ENCODE data around the gene SLC25A4. TPM values are rescaled to one million over a fixed set of nuclear protein-coding genes. Genes with fewer than 3 reads are reported as not detected.
"Not testable (repeated sequence)": the region's sequence is repeated elsewhere in the genome, so short reads cannot be mapped to it uniquely, and the experiment has no call there.

The SLC25A4 gene
- total and polyA plus RNA-seq, 2 of the 13 experiments (the other 11 are each of a cell fraction or from before 2014, with no cell fraction given) = 30.3 to 42.1 TPM

GRCh38 chr4:185196437-185196836, 53.4 kb downstream of the SLC25A4 start:
- in situ Hi-C loops (cut with HindIII; ENCODE audit: extremely low pct_ligation_motif_present, low pct_unique_long_range_greater_than_20kb) = no loop called here
- 98% methylated on average over 2 of the region's 2 CpGs for whole genome bisulfite sequencing (ENCODE audit: low lambda C conversion rate)
- POLR2A ChIA-PET = interaction anchor here (1.4 kb wide), 1 partner anchor 13 kb away, joined by 3 read pairs; no protein-coding TSS in a partner anchor
- Histone ChIP-seq H3K36me3 (replicated peaks in 1 of 2; ENCODE audit: control insufficient read depth in 1 of 2, insufficient read depth in 2 of 2, low read length in 2 of 2) (peaks cover 0 to 5% of the 10 kb centered on the region in 2 experiments; a peak in 4 of 5 replicates), H3K9me3 (ENCODE audit: low read length) (no peaks in the 10 kb centered on the region), H3K79me2 (ENCODE audit: insufficient read depth, low read length) (peaks cover 68% of the 10 kb centered on the region), H3K9ac (ENCODE audit: insufficient read depth, low read depth, low read length) (no peak overlapping the region), H3K27me3 (ENCODE audit: control insufficient read depth in 1 of 2, insufficient read depth in 2 of 2, low read length in 2 of 2) (no peaks in the 10 kb centered on the region), H2AFZ (ENCODE audit: low read length) (no peak overlapping the region), H4K20me1 (ENCODE audit: insufficient read depth, low read length) (peaks cover 10% of the 10 kb centered on the region; the same call in 1 of the 2 replicates), H3K27ac (ENCODE audit: extremely low read length, insufficient read depth, low read length) (no peak overlapping the region), H3K4me2 (ENCODE audit: low read depth, low read length) (no peak overlapping the region), H3K4me1 (ENCODE audit: insufficient read depth, low read length) (peaks cover 27% of the 10 kb centered on the region), H3K4me3 (replicated peaks in 1 of 3; ENCODE audit: insufficient read depth in 1 of 3, low read depth in 2 of 3, low read length in 3 of 3) (no peak overlapping the region)
- DNase-seq (ENCODE audit: low spot score) (no peak), ATAC-seq (no peak), FAIRE-seq (no peak)
- CTCF ChIA-PET (ENCODE audit: low intra/inter-chr PET ratio, low total read pairs) = no interaction called here
- intact Hi-C loops (cut with micrococcal nuclease; ENCODE audit: unreplicated experiment) = no loop called here
- TF ChIP-seq FIP1L1 (IDR thresholded peaks at IDR 0.05; ENCODE audit: borderline replicate concordance, insufficient read depth, low read depth, low read length) (no peak), ZNF430 (CRISPR knock-in tag; IDR thresholded peaks at IDR 0.05) (no peak), ZNF614 (CRISPR knock-in tag; IDR thresholded peaks at IDR 0.05; ENCODE audit: borderline replicate concordance) (no peak)
- BruUV-seq (replicated peaks) = no TSS peak

GRCh38 chr4:185198189-185198588, 55.1 kb downstream of the SLC25A4 start:
- in situ Hi-C loops (cut with HindIII; ENCODE audit: extremely low pct_ligation_motif_present, low pct_unique_long_range_greater_than_20kb); CTCF ChIA-PET (ENCODE audit: low intra/inter-chr PET ratio, low total read pairs); intact Hi-C loops (cut with micrococcal nuclease; ENCODE audit: unreplicated experiment); H3K9ac ChIP-seq (ENCODE audit: insufficient read depth, low read depth, low read length); ATAC-seq; BruUV-seq (replicated peaks); H2AFZ ChIP-seq (ENCODE audit: low read length); H4K20me1 ChIP-seq (ENCODE audit: insufficient read depth, low read length); DNase-seq (ENCODE audit: low spot score); H3K9me3 ChIP-seq (ENCODE audit: low read length); H3K4me3 ChIP-seq (replicated peaks in 1 of 3; ENCODE audit: insufficient read depth in 1 of 3, low read depth in 2 of 3, low read length in 3 of 3); H3K4me2 ChIP-seq (ENCODE audit: low read depth, low read length); FAIRE-seq; H3K27me3 ChIP-seq (ENCODE audit: control insufficient read depth in 1 of 2, insufficient read depth in 2 of 2, low read length in 2 of 2); H3K27ac ChIP-seq (ENCODE audit: extremely low read length, insufficient read depth, low read length); H3K36me3 ChIP-seq (replicated peaks in 1 of 2; ENCODE audit: control insufficient read depth in 1 of 2, insufficient read depth in 2 of 2, low read length in 2 of 2): not testable (repeated sequence)
- H3K79me2 ChIP-seq (ENCODE audit: insufficient read depth, low read length) = peaks cover 67% of the 10 kb centered on the region
- WGBS (ENCODE audit: low lambda C conversion rate) = 97% methylated on average over 4 of the region's 4 CpGs
- POLR2A ChIA-PET = interaction anchor here (0.9 kb wide), 1 partner anchor 22 kb away, joined by 4 read pairs; no protein-coding TSS in a partner anchor
- peaks cover 35% of the 10 kb centered on the region for H3K4me1 ChIP-seq (ENCODE audit: insufficient read depth, low read length)

Other genes with a start within 250 kb of the SLC25A4 start
- not detected in 2 replicates for gene HELT, start 124.8 kb upstream of the SLC25A4 start, total RNA-seq (2016; rRNA removed; fragmentation: Illumina TruSeq; extraction: Trizol)
- not detected in 2 replicates for gene HELT, start 124.8 kb upstream of the SLC25A4 start, polyA plus RNA-seq (2011; rRNA removed)
- 44.4 and 67.9 TPM in 2 replicates for gene CFAP97, start 60.7 kb downstream of the SLC25A4 start, total RNA-seq (2016; rRNA removed; fragmentation: Illumina TruSeq; extraction: Trizol)
- gene CFAP97, start 60.7 kb downstream of the SLC25A4 start, polyA plus RNA-seq (2011; rRNA removed) = 22.6 and 32.1 TPM in 2 replicates
- gene SNX25, start 66.3 kb downstream of the SLC25A4 start, total RNA-seq (2016; rRNA removed; fragmentation: Illumina TruSeq; extraction: Trizol) = 19.7 and 23.4 TPM in 2 replicates
- gene SNX25, start 66.3 kb downstream of the SLC25A4 start, polyA plus RNA-seq (2011; rRNA removed) = 21.2 and 23.5 TPM in 2 replicates